ENCODE data around the gene VTI1A.
"Not testable (repeated sequence)": the region's sequence is repeated elsewhere in the genome, so short reads cannot be mapped to it uniquely, and the experiment has no call there.

Gene VTI1A

DNA sequence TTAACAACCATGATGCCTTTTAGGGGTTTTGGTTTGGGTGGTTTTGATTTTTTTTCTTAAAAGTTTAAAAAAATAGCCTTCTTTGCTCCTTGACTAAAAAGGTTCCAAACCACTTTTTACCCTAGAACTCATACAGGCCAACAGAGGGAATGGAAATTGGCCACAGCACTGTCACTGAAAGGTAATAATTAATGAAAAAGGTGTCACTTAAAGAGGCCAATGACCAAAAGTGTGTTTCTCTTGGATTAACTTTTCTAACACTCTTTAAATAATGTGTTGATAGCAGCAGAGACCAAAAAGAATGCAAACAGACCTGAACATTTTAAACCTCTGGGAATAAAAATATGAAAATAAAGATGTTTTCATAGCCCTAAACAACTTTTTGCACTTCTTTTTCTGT, 282.0 kb downstream of the VTI1A start:
- Histone ChIP-seq H3K27me3 (ENCODE audit: control insufficient read depth, insufficient read depth, low read length) (no peaks in the 10 kb centered on the region), H3K36me3 (ENCODE audit: control insufficient read depth, insufficient read depth, low read length) (no peaks in the 10 kb centered on the region), H3K9ac (ENCODE audit: low read length) (no peak overlapping the region), H3K9me3 (ENCODE audit: control insufficient read depth, low read length) (no peaks in the 10 kb centered on the region), H3K4me3 (ENCODE audit: low read length) (no peak overlapping the region), H3K4me1 (ENCODE audit: control insufficient read depth, insufficient read depth, low read length) (peaks cover 13% of the 10 kb centered on the region)

DNA sequence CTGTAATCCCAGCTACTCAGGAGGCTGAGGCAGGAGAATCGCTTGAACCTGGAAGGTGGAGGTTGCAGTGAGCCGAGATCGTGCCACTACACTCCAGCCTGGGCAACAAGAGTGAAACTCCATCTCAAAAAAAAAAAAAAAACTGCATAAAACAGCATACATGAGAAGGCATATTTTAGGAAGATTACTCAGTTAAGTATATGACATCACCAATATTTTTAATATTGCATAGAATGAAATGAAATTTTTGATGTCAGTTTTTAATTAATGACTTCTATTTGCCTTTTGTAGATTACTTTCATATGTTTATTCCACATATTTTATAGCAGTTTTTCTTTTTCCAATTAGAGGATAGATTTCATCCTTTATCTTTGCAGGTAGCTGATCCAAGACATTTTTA, 284.4 kb downstream of the VTI1A start:
- H3K27me3 ChIP-seq (ENCODE audit: control insufficient read depth, insufficient read depth, low read length); H3K4me3 ChIP-seq (ENCODE audit: low read length); H3K36me3 ChIP-seq (ENCODE audit: control insufficient read depth, insufficient read depth, low read length); H3K9ac ChIP-seq (ENCODE audit: low read length); H3K9me3 ChIP-seq (ENCODE audit: control insufficient read depth, low read length): not testable (repeated sequence)
- H3K4me1 ChIP-seq (ENCODE audit: control insufficient read depth, insufficient read depth, low read length), result peaks cover 13% of the 10 kb centered on the region

DNA sequence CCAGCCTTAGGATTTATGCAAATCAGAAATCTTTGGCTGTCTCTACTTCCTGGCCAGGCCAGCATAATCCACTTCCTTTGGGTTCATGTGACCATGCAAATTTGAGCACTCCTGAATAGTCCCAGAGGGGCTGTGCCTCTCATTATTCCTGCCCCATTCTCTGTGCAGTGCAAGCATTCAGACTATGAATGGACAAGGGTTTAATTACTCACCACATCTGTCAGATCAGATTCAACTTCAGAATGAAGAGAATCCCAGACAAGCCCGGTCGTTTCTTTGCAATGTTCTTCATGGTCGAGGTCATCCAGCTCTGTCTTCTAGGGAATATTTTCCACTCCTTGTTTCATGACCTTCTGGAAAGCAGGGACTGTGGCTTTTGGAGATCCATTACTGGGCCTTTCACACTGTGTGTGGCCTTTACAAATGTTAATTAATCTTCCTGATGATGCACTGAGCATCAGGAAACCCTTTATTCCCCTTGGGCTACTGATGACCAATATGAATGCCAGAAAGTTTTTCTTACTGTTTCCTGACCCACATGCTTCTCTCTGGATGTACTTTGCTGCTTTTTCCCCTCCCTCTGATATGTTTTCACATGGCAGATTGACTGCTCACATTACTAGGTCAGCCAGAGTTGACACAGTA, 285.4 kb downstream of the VTI1A start:
- peaks cover 13% of the 10 kb centered on the region for H3K4me1 ChIP-seq (ENCODE audit: control insufficient read depth, insufficient read depth, low read length)
- no peak overlapping the region for H3K4me3 ChIP-seq (ENCODE audit: low read length)
- no peaks in the 10 kb centered on the region for H3K9me3 ChIP-seq (ENCODE audit: control insufficient read depth, low read length)
- no peak overlapping the region for H3K9ac ChIP-seq (ENCODE audit: low read length)
- no peaks in the 10 kb centered on the region for H3K36me3 ChIP-seq (ENCODE audit: control insufficient read depth, insufficient read depth, low read length)
- no peaks in the 10 kb centered on the region for H3K27me3 ChIP-seq (ENCODE audit: control insufficient read depth, insufficient read depth, low read length)

DNA sequence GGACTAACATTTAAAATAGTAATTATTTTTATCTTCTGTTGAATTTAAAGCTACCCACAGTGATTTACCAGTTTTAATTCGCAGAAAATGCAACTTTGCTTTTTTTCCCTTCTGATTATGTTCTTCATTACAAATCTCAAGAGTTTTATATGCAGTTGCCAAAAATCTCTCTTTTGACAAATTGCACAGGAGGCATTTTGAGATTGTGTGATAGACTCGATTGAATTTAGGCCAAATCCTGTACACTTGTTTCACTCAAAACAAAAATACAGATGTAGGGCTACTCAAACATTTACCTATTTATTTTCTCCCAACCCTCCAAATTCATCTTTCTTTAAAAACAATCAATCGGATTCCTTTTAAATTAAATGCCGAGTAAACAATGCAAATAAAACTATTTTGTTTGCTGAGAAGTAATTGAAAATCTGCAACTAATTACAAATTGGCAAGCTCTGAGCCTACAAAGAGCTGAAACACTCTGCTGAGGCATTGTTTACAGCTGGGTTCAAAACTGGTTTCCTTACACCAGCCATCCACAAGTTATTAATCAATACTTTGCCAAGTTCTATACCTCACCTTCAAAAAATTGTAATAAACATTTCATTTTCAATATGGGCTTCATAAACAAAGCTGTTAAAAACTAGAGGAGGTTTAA, 288.2 kb downstream of the VTI1A start:
- no peak overlapping the region for H3K9ac ChIP-seq (ENCODE audit: low read length)
- H3K4me1 ChIP-seq (ENCODE audit: control insufficient read depth, insufficient read depth, low read length), result peaks cover 19% of the 10 kb centered on the region
- no peaks in the 10 kb centered on the region for H3K36me3 ChIP-seq (ENCODE audit: control insufficient read depth, insufficient read depth, low read length)
- H3K4me3 ChIP-seq (ENCODE audit: low read length), result no peak overlapping the region
- no peaks in the 10 kb centered on the region for H3K9me3 ChIP-seq (ENCODE audit: control insufficient read depth, low read length)
- no peaks in the 10 kb centered on the region for H3K27me3 ChIP-seq (ENCODE audit: control insufficient read depth, insufficient read depth, low read length)

DNA sequence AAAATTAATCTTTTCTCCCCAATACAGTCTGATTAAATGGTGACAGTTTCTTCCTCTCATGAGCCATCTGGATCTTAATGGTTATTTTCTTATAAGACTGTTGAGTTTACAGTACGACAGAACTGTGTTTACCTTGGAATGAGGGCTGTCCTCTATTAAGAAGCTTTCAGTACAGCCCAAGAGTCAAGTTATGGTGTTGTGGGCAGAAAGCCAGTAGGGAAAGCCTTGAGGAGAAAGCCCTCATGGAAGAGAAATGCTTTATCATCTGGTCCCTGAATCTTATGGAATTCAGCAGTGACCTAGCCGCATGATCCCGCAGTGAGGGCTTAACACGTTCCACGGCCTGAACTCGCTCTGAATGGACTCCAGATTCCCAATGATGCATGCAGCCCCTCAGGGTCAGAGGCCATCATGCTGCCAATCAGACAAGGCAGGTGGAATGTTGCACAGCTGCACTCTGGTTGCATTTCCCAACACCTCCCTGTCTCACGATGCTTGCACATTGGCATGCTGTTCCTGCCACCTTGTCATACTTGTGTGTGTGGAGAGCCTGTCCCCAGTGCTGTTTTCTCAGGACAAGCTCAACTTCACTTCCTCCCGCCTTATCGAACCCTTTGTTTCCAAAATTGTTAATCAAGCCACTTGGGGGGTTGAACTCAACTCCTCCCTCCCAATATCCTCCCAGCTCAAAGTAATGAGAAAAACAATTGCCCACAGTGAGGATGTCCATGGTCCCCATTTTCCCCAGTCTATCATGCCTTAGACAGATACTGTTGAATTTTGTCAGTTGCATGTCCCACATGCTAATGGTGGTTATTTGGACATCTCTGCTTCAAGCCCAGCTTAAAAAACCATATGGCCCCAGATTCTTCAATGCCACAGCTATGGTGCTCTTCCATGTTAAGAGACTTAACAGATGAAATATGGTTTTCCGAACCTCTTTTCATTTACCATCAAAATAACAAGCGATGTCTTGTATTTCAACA, 291.9 kb downstream of the VTI1A start:
- Histone ChIP-seq H3K9ac (ENCODE audit: low read length) (no peak overlapping the region), H3K27me3 (ENCODE audit: control insufficient read depth, insufficient read depth, low read length) (no peaks in the 10 kb centered on the region), H3K9me3 (ENCODE audit: control insufficient read depth, low read length) (no peaks in the 10 kb centered on the region), H3K4me3 (ENCODE audit: low read length) (no peak overlapping the region), H3K36me3 (ENCODE audit: control insufficient read depth, insufficient read depth, low read length) (no peaks in the 10 kb centered on the region), H3K4me1 (ENCODE audit: control insufficient read depth, insufficient read depth, low read length) (peaks cover 24% of the 10 kb centered on the region)

DNA sequence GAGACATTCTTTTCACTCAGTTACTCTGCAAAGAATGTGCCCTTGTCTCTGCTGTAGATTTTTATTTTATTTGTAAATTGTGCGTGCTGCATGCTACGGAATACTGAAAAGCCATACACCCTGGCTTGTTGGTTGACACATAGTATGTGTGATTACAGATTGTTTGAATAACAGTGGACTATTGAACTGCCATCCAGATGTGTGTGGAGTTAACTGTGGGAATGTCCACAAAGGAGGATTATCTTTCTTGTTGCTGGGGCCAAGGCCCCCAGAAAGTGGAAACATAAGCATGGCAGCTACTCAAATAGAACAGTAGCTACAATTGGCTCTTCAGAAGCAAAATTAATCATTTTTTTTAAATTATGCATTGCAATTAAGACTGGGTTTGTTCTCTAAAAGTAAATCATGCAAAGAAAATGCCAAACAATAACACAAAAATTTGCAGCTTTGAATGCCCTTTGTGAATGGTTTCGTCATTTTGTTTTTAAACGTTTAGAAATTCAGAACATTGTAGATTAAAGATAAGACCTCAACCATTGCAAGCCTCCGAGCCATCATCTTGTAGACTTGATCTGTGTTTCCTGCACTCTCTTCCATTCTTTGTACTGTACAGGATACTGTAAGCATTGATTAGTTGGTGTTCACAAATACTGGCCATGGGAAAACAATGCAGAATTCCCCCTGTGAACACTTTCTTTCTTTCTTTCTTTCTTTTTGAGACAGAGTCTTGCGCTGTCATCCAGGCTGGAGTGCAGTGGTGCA, 292.8 kb downstream of the VTI1A start:
- Histone ChIP-seq H3K27me3 (ENCODE audit: control insufficient read depth, insufficient read depth, low read length) (no peaks in the 10 kb centered on the region), H3K9me3 (ENCODE audit: control insufficient read depth, low read length) (no peaks in the 10 kb centered on the region), H3K4me3 (ENCODE audit: low read length) (no peak overlapping the region), H3K36me3 (ENCODE audit: control insufficient read depth, insufficient read depth, low read length) (no peaks in the 10 kb centered on the region), H3K9ac (ENCODE audit: low read length) (no peak overlapping the region), H3K4me1 (ENCODE audit: control insufficient read depth, insufficient read depth, low read length) (peaks cover 24% of the 10 kb centered on the region)

DNA sequence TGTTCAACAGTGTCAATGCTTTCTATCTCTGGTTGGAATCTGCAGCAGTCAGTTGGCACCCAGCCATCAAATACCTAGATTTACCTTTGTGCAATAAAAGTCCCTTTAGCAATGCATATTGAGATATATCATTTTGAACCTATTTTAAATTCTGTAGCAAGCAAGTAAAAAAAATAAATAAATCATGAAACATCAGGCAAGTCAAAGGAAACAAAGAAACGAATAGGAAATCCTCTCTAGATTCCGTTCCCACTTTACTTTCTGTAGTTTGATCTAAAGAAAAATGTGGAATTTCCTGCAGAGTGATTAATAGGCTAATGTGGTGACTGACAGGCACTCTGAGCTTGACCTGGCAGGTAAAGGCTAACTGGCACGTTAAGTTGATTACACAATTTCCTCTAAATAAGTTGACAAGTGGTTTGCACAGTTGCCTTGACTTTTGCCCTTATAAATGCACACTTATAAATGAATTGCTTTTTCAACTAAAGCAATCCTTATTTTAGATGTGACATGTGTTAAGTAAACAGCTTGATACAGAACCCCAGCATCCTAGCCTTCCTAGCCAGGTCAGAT, 294.9 kb downstream of the VTI1A start:
- Histone ChIP-seq H3K27me3 (ENCODE audit: control insufficient read depth, insufficient read depth, low read length) (no peaks in the 10 kb centered on the region), H3K9me3 (ENCODE audit: control insufficient read depth, low read length) (no peaks in the 10 kb centered on the region), H3K9ac (ENCODE audit: low read length) (no peak overlapping the region), H3K4me3 (ENCODE audit: low read length) (no peak overlapping the region), H3K36me3 (ENCODE audit: control insufficient read depth, insufficient read depth, low read length) (no peaks in the 10 kb centered on the region), H3K4me1 (ENCODE audit: control insufficient read depth, insufficient read depth, low read length) (peaks cover 36% of the 10 kb centered on the region)

DNA sequence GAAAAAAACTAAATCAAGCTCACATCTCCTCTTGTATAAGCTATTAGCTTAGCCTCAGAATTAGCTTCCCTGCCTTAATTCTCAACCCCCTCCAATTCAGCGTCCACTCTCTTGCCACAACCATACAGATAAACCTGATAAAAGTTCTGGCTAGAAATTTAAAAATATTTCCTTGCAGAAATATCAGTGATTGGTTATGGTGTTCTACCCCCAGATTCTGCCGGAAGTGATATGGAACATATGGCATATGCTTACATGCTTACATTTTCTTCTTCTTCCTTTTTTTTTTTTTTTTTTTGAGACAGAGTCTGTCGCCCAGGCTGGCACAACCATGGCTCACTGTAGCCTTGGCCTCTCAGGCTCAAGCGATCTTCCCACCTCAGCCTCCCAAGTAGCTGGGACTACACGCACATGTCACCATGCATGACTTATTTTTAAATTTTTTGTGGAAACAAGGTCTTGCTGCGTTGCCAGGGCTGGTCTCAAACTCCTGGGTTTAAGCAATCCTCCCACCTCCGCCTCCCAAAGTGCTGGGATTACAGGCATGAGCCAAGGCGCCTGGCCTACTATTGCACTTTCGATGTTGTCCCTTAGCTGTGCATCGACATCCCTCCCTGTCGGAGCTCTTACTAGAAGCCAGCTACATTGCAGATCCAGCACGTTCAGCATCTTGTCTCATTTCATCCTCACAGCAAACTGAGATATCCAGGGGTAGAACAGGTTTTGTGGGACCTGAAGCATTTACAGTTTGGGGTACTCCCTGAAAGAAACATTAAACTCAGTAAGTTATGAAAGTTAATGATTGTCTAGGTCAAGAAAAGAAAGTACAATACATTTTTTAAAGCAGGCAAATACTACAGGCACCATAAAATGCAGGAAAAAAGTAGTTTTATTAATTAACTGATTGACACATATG, 297.4 kb downstream of the VTI1A start:
- no peaks in the 10 kb centered on the region for H3K27me3 ChIP-seq (ENCODE audit: control insufficient read depth, insufficient read depth, low read length)
- H3K9ac ChIP-seq (ENCODE audit: low read length), result no peak overlapping the region
- peaks cover 27% of the 10 kb centered on the region for H3K4me1 ChIP-seq (ENCODE audit: control insufficient read depth, insufficient read depth, low read length)
- H3K9me3 ChIP-seq (ENCODE audit: control insufficient read depth, low read length), result no peaks in the 10 kb centered on the region
- H3K4me3 ChIP-seq (ENCODE audit: low read length), result no peak overlapping the region
- H3K36me3 ChIP-seq (ENCODE audit: control insufficient read depth, insufficient read depth, low read length), result no peaks in the 10 kb centered on the region

DNA sequence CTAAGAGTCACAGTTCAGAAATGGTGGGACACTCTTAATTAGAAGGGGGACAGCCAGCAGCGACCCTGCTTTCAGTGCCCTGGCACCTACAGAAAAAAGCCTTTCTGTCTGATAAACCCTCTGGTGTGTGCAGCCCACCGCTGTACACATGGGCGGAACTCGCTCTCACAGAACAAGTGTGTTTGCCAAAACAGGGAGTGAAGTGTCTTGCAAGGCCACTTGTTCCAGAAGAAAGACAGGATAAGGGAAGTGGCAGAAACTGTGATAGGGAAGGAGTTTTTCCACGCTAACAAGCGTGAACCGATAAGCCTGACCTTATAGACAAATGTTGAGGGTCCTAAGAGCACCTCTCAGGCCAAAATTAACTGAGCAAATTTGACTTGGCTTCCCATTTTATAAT, 299.3 kb downstream of the VTI1A start:
- H3K27me3 ChIP-seq (ENCODE audit: control insufficient read depth, insufficient read depth, low read length), result no peaks in the 10 kb centered on the region
- H3K36me3 ChIP-seq (ENCODE audit: control insufficient read depth, insufficient read depth, low read length), result no peaks in the 10 kb centered on the region
- no peak overlapping the region for H3K9ac ChIP-seq (ENCODE audit: low read length)
- no peak overlapping the region for H3K4me3 ChIP-seq (ENCODE audit: low read length)
- no peaks in the 10 kb centered on the region for H3K9me3 ChIP-seq (ENCODE audit: control insufficient read depth, low read length)
- H3K4me1 ChIP-seq (ENCODE audit: control insufficient read depth, insufficient read depth, low read length), result peaks cover 33% of the 10 kb centered on the region

DNA sequence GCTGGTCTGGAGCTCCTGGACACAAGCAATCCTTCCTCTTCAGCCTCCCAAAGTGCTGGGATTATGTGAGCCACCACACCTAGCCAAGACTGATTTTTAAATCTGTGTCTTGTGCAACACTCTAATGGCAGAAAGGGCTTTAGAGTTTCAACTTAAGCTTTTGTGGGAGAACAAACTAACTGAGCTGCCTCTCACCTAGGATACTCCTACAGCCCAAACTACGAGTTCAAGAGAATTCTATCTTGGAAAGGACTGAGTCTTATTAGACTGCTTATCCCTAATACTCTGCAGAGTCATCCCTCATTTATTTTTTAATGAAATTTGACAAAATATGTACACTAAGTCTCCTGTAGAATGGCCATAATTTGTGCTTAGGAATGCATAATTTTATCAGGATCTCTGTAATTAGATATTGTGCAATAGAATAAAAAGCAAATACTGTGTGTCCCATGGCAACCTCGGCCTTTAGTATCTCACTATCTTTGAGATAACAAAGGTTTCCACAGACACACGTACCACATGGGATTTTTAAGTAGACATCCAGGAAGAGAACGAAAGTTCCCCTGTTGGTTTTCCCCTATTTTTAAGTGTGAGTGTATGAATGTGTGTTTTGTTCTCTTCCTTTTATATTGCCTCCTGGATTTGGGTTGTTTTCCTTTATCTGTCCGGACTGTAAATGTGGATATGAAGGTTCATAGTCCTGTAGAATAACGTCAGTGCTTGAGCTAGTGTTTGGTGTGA, 303.6 kb downstream of the VTI1A start:
- Histone ChIP-seq H3K4me1 (ENCODE audit: control insufficient read depth, insufficient read depth, low read length) (peaks cover 24% of the 10 kb centered on the region), H3K27me3 (ENCODE audit: control insufficient read depth, insufficient read depth, low read length) (no peaks in the 10 kb centered on the region), H3K9me3 (ENCODE audit: control insufficient read depth, low read length) (no peaks in the 10 kb centered on the region), H3K36me3 (ENCODE audit: control insufficient read depth, insufficient read depth, low read length) (no peaks in the 10 kb centered on the region), H3K4me3 (ENCODE audit: low read length) (no peak overlapping the region), H3K9ac (ENCODE audit: low read length) (no peak overlapping the region)

All from mucosa of stomach (tissue), 1 donor.